Activated CD8-positive, alpha-beta memory T cell treated with anti-CD3 and anti-CD28 coated beads for 24 hours (primary cell): ENCODE data around the gene TBC1D1.

ENCODE experiments used
- DNase-seq: peaks from one replicate; pipeline ENCODE4 v3.0.0-alpha.2; 2020

TBC1D1 gene

DNA sequence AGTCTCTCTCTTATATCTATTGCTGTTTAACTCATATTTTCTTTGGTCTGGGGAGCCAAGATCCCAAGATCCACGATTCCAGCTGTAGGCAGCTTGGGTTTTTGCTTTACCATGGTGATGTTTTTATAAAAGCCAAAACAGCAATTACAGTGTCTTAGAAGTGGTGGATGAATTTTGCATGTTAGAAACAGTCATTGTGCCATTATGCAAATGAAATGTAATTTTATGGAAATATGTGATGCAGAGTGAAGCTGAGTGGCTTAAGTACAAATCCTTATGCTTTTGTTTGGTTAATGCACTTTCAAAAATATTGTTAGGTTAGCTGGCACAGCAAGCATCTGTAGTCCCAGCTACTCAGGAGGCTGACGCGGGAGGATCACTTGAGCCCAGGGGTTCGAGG is 36.5 kb downstream of the TBC1D1 start:
- DNase-seq, result no peak

DNA sequence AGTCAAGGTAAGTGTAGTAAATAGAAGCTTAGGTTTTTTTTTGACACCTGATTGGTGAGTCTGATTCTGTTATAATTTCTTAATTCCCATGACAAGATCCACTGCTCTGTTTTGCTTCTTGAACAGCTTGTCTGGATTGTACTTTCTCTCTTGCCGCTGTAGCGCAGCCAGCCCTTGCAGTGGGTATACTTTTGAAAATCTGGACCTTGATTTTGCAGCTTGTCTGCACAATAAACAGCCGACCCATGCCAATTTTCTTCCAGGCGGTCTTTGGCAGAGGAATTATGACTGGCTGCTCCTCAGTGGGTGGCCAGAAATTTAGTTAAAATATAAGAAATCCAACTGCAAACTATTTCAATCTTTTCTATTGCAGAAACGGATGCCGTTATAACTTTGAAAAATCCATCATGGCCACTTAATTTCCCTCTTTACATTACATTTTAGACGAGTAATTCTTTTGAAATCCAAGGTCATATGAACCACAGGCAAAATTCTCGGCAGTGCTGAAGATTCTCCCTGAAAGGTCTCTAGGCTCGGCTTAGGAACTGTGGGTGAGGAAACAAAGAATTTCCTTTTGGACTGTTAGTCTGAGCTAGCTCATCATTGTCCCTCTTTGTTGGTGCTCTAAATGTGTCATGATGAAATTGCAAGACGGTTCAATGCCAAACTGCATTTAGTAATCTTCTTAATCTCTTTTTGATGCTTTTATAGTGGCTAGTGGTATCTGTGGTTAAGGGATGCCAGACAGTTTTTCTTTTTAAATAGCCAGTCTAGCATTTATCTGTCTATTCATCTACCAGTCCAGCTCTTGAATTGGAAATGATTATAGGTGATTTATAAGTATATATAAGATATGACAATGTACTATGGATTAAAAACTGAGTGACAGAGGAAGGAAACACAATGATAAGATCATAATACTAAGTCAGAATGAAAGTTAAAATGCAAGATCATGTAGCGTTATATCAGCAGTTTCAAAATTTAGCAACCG is 37.8 kb downstream of the TBC1D1 start:
- DNase-seq, result no peak

DNA sequence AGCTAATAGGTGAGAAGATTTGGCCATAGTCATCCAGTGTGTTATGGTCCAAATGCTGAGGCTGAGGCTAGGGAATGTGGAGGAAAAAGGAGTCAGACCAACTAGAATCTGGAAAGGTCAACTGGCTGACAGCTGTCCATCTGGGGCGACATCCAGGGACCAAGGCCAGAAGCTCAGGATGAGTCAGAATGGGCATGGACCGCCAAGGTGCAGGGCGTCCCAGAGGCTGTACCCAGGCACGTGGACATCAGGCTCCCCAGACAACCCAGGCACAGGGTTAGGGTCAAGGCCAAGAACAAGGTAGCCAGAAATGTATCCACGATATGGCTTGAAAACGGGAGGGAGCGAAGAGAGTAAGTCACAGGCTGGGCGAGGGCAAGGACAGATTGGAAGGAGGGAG is 43.2 kb downstream of the TBC1D1 start:
- no peak for DNase-seq

DNA sequence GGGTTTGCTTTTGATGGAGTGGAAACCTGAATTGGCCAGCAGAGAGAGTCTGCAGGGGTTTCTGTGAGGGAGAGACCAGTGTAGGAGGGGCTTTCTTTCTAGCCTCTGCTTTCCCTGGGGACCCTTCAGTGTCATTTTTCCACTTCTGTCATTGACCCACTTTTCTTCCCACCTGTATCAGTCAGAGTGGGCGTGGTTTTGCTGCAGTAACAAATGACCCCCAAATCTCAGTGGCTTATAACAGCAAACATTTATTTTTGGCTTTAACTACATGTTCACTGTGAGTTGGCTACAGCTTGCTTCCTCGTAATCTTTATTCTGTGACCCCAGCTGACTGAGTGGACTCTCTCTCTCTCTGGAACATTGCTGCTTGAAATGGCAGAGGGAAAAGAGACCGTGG is 43.7 kb downstream of the TBC1D1 start:
- DNase-seq, result no peak

DNA sequence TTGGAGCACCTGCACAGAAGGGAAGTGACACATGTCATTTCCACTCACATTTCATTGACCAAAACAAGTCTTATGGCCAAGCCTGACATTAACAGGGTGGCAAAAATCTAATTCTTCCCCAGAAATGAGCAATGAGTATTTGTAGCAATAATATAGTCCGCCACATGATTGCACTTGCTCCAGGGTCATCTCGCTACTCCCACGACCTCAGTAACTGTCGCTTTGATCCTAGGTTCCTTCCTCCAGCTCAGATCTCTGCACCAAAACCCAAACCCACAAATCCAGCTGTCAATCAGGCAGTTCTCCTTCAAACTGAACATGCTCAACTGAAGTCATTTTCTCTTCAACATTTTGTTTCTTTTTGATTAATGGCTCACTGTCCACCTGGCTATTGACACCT is 44.1 kb downstream of the TBC1D1 start:
- DNase-seq, result no peak

DNA sequence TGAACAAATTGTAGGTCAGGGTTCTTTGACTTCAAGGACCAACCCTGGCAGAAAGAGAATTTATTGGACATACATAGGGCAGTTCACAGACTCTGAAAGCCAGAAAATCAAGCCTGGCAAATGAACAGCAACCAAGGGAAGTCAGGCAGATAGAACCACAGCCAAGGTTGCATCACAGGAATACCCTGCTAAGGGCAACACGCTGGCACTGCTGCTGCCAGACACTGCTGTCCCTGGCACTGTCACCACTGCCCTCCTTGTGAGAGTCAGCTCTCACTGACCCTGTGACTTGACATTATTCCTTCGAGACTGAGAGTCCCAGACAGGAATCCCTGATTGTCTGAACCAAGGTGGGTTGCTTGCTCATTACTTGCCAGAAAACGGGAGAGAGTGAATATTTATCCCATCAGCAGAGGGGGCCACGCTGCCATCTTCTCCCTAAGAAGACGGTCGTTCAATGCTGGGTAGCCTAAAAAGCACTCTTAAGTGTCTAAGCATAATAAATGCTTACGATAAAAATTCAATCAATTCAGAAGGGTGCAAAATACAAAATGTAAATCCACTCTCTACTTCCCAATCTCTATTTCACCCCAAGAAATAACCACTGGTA is 46.1 kb downstream of the TBC1D1 start:
- DNase-seq, result no peak

DNA sequence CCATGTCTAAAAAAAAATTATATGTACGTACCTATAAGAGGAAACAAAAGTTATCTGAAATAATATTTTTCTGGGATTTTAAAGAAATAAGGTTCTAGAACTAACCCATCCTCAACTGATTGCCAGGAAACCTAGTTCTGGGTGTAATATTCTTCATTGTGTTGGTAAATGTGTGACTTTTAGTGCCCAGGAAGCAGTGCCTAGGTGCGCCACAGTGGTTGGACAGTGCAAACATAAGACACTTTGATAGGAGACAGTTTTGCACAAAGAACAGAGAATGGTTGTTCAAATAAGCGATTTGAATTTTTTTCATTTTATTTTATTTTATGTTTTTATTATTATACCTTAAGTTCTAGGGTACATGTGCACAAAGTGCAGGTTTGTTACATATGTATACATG is 47.3 kb downstream of the TBC1D1 start:
- DNase-seq, result no peak

DNA sequence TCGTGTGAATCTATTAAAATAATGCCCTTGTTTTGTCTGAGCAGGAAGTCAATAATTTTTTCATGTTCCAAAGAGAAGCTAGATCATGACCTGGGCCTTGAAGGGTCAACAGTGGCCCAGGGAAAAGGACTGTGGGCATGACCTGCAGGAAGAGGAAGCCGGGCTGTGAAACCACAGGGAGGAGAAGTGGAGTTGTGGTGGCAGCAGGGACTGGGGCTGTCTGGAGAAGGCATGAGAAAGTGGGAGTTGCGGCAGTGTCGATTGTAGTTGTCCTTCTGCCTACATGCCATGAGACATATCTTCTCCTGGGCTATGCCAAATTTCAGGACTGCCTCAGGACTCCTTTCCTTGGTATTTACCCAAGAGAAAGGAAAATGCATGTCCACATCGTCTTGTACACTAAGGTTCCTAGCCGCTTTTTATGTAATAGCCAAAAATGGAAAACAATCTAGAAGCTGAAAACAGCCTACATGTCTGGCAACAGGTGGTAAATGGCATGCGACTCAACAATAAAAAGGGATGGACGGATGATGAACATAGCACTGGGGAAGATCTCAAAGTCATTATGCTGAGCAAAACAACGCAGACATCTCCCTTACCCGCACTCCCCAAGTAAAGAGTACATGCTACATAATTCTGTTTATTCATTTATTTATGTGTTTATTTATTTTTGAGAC is 55.8 kb downstream of the TBC1D1 start:
- DNase-seq, result no peak

DNA sequence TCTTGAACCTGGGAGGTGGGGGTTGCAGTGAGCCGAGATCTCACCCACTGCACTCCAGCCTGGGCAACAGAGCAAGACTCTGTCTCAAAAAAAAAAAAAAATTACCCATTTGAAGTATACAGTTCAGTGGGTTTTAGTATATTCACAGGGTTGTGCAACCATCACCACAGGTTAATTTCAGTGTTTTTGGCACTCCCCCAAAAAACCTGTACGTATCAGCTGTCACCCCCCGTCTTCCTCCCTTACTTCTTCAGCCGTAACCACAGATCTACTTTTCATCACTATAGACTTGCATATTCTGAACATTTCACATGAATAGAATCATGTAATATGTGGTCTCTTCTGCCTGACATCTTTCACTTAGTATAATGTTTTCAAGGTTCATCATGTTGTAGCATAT is 57.7 kb downstream of the TBC1D1 start:
- no peak for DNase-seq

DNA sequence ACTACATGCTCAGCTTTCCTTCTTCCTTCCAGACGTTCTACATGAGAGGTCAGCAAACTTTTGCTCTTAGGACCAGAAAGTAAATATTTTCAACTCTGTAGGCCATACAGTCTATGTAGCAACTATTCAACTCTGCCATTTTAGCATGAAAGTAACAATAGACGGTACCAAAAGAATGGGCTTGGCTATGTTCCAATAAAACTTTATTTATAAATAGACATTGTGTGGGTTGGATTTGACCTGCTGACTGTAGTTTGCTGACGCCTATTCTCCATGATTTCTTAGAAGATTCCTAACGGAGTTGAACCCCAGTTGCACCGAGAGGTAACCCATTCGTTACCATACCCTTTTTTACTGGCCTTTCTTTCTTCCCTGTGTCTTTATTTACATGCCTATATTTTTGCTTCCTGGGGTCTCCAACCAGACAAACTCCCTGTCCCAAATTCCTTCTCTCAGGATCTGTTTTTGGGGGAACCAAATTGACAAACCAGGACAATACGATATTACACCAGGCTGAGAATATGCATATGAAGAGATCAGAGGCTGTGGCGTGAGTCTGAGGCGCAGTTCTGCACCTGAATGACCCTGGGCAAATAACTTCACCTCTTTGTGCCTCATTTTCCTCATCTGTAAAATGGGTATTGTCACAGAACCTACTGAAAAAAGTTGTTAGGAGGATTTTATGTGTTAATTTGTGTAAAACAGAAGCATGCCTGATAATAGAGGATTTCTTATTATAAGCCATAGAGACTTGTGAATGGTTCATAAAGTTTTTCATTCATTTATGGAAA is 58.9 kb downstream of the TBC1D1 start:
- no peak for DNase-seq

DNA sequence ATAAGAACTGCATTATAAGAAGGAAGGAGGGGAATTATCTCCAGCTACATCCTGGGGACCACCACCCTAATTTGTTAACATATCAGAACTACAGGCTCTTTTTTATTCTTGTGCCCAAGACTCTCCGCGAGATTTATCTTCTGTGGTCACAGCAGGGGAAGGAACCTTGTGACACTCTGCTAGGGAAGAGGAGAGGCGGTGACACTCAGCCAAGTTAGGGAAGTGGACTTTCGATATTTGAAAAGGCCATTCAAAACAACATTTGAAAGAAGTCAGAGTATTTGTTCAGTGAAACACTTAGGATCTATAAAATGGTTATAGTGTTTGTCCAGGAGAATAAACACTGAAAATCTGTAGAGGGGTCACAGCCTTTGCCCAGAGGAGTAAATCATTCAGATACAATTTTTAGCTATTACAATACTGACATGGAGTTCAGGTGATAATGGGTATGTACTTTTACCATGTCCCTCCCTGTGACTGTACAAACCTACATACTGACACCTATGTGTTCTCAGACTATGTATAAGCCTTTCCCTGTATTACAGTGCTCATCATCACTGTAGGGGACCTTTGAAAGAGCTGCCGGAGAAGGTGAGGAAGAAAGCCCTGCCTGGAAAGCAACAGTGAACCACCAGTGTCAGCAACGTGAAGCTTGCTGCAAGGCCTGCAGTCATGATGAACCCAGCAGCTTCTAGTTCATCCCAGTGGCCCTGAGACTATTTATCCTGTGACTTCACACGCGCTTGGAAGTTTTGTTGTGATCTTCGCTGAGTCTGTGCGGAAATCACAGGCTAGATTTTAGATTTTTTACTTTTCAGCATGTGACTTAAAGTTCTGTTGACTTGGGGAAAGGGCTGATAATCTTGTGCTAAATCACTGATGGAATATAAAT is 60.8 kb downstream of the TBC1D1 start:
- DNase-seq, result no peak

DNA sequence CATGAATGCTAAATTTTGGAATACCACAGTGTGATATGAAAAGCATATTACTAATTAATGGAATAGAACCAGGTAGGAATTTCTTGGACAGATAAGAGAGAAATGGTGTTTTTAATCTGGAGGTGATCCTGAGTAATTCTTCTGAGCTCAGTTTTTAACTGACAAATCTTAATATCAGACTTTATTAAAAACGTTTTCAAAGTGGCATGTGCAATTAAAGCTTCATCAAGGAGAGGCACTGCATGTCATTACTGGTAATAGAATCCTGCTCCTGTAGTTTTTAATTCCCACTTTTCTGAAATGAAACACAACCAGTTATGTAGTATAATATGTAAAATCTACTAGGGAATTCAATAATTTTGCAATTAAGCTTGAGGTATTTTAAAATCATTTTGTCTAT is 62.3 kb downstream of the TBC1D1 start:
- no peak for DNase-seq

DNA sequence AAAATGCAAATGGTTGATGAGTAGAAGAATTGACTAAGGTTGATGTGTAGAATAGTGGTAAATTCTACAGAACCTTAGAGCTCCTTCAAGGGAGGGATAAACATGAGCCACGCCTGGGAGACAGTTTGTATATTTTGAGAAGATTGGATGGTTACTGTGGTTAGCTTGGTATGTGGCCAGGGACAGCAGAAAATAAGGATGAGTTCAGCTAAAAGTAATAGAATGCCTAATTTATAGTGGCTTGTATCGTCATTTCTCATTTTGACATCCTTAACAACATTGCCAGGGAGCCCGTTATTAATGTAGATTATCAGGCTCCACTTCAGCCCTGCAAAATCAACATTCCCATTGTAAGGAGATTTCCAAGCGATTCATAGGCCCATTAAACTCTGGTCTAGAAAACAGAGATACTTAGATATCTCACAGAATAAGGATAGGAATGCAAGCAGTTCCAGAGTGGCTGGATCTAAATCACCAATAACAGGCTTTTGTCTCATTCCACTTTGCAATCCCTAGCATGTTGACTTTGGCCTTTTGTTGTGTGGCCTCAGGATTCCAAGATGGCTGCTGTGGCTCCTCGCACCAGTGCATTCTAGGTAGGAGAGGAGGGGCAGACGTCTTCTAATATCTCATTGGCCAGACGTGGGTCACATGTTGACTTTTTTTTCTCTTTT is 62.9 kb downstream of the TBC1D1 start:
- DNase-seq, result no peak

DNA sequence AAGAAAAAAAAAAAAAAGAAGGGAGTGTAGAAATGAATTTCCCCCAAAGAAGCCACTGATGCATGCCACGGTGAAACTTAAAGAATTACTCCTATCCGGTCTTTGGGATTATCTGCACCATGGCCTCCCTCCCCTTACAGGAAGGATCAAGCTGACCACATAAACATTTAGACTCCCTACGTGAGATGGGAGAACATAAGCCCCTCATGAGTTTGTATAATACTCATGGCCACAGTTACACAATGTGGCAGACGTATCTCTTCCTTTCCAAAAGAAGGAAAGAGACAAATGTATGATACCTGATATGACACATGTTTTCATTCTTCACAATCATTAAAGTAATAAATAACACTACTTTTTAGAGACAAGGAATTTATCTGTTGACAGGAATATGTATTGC is 66.1 kb downstream of the TBC1D1 start:
- no peak for DNase-seq

DNA sequence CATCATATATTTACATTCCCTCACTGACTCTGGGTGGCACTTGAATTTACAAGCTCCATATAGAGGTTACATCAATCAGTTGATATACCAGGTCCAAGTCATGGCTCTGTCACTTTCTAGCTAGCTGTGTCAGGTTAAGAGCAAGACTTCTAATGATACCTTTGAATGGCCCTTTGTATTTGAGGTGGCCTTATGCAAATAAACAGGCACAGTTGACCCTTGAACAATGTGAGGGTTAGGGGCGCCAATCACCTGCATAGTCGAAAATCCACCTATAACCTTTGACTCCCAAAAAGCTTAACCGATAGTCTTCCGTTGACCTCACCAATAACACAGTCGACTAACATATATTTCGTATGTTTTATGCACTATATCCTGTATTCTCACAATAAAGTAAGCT is 68.0 kb downstream of the TBC1D1 start:
- DNase-seq, result no peak

DNA sequence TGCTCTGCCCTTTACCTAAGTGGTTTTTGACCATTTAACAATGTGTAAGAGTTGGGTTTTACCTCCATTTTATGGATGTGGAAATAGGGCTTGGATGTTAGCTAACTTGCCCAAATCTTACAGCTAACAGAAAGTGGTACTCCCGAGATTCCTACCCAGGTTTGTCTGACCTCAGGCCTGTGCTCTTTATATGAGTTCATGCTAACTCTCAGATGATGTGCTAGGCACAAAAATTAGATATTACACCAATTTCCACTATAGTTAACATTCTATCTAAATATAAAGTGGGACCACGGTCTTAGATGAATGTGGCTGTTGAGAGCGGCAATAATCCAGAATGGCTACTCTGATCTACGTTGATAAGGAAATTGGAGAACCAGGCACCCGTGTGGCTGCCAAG is 69.2 kb downstream of the TBC1D1 start, which contains the start of gene PTTG2:
PTTG2 (plus strand) TSS at position 301 of the 400 bp plus-strand sequence; CDS start at position 338, 37 bp downstream.
- DNase-seq, result no peak

DNA sequence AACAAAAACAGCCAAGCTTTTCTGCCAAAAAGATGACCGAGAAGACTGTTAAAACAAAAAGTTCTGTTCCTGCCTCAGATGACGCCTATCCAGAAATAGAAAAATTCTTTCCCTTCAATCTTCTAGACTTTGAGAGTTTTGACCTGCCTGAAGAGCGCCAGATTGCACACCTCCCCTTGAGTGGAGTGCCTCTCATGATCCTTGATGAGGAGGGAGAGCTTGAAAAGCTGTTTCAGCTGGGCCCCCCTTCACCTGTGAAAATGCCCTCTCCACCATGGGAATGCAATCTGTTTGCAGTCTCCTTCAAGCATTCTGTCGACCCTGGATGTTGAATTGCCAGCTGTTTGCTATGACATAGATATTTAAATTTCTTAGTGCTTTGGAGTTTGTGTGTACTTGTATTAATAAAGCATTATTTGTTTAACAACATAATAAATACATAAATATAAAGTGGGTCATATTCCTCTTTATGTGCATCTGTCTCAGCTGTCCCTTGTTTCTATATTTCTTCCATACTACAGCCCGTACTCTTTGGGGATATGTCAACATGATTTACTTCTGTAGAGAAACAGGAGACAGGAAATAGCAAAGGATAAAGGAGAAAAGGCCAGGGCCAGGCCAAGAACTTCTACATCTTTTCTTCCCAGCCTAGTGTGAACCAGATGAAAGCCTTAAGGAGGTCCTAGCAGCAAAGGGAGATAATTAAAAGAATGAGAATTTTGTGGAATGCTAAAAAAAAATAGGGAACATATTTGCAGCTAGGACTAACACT is 70.0 kb downstream of the TBC1D1 start:
- no peak for DNase-seq

DNA sequence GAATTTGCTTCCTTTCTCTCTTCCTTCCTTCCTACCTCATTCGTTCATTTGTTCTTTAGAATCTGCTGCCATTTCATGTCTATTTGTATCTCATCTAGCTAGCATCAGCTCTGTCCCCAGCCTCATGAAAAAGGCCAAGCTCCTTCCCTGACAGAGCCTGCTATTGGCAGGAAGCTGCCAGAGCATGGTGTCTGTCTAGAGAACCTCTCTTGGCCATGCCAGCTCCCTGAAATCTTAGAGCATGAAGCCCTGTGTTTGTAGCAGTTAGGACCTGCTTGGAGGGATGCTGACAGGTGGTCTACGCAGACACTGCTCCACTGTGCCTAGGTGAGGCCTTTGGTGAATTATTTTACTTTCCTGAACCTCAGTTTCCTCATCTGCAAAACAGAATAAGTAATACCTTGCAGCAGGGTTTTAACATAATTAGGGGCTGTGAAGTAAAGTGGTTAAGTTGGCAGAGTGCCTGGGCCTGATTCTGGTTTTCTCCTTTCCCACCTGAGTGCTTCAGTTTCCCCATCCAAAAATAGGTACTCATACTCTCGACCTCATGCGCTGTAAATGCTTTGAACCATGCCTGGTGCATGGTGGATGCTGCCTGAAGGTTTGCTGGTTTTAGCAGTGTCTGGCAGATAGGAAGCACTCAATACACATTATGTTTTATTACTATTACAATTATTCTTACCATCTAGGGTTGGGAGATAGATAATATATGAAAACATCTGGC is 74.0 kb downstream of the TBC1D1 start:
- no peak for DNase-seq

DNA sequence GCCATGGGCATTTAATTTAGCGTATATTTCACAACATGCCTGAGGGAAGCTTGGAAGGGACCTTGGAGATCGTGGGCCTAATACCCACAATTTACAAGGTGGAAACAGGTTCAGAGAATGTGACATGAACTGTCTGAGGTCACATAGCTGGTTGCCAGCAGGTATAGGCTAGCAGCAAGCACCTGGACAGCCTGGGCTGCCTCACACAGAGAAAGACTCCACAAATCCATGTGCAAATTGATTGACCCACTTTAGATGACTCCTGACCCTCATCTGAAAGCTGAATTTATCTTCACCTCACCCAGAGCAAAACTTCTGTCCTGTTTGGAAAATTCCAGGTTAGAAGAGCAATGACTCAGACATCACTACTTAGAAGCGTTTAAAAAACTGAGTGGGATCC is 75.2 kb downstream of the TBC1D1 start:
- DNase-seq, result no peak

DNA sequence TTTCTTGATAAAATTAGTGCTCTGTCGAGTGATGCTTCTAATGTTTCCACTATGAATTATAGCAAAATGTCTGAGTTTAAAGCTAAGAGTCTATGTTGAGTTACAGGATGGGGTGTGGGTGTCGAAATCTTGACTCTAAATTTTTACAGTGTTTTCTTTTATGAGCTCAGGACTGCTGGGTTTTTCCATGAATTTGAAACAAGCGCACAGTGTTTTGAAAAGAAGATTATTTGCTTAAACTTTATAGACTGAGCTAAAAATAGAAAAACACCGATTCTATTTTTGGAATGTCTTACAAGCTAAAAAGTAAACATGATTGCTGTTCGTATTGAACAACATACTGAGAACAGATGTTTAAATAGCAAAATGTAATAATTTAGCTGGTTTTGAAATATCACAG is 76.9 kb downstream of the TBC1D1 start:
- no peak for DNase-seq
